ENCODE results near the gene RCOR1. TPM values are rescaled to one million over a fixed set of nuclear protein-coding genes. Genes with fewer than 3 reads are reported as not detected.

Gene RCOR1
- total RNA-seq, 1 experiment from 2014 or later = 102 TPM

DNA sequence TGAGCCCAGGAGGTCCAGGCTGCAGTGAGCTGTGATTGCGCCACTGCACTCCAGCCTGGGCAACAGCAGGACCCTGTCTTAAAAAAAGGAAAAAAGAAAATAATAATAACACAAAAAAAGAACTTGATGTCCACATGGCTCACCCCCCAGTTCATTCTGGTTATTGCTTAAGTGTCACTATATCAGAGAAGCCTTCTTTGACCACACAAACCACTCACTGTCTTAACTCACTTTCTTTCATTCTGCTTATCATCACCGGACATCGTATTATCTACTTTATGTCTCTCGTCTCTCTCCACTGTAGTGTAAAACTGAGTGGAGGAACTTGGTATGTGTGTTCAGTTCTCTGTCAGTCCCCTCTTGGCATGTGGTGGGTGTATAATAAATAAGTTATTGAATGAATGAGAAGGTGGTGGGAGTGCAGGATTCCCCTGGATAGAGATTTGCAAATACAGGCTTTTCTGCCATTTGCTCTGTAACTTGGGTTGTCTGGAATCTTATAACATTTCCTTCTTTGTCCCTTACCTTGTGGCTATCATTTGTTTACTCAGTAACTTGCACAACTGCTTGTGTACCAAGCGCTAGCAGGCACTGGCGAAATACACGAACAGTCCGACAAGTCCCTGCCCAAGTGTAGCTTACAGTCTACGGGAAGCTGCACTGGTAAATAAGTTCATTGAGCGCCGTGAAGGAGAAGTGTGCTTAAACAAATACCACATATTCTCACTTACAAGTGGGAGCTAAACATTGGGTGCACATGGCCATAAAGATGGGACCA is 98.2 kb downstream of the RCOR1 start:
- ChIA-PET CTCF (interaction anchor here (0.6 kb wide), 1 partner anchor 96 kb away, joined by 5 read pairs; no protein-coding TSS in a partner anchor), POLR2A (ENCODE audit: low non-redundant PET) (interaction anchor here (1.0 kb wide), 1 partner anchor 45 kb away, joined by 5 read pairs; no protein-coding TSS in a partner anchor)
- no peak for TF ChIP-seq EZH2 (IDR thresholded peaks at IDR 0.05; ENCODE audit: borderline replicate concordance, low read depth, low read length, poor library complexity, severe bottlenecking)
- TF ChIP-seq, protein P1, sequence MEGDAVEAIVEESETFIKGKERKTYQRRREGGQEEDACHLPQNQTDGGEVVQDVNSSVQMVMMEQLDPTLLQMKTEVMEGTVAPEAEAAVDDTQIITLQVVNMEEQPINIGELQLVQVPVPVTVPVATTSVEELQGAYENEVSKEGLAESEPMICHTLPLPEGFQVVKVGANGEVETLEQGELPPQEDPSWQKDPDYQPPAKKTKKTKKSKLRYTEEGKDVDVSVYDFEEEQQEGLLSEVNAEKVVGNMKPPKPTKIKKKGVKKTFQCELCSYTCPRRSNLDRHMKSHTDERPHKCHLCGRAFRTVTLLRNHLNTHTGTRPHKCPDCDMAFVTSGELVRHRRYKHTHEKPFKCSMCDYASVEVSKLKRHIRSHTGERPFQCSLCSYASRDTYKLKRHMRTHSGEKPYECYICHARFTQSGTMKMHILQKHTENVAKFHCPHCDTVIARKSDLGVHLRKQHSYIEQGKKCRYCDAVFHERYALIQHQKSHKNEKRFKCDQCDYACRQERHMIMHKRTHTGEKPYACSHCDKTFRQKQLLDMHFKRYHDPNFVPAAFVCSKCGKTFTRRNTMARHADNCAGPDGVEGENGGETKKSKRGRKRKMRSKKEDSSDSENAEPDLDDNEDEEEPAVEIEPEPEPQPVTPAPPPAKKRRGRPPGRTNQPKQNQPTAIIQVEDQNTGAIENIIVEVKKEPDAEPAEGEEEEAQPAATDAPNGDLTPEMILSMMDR (conservative IDR thresholded peaks at IDR 0.05; ENCODE audit: low read depth, low read length) = no peak
- Histone ChIP-seq H3K9me3 (ENCODE audit: low read depth, low read length, poor library complexity, severe bottlenecking) (no peaks in the 10 kb centered on the region), H3K27me3 (replicated peaks; ENCODE audit: insufficient read depth, low read depth, low read length, poor library complexity) (no peaks in the 10 kb centered on the region), H3K4me3 (ENCODE audit: low read depth, low read length, poor library complexity, severe bottlenecking) (no peak overlapping the region), H3K27ac (ENCODE audit: low read depth, low read length, poor library complexity, severe bottlenecking) (peak overlapping the region; percentile 82), H3K4me1 (ENCODE audit: insufficient read depth, low read length, poor library complexity, severe bottlenecking) (peaks cover 88% of the 10 kb centered on the region), H3K36me3 (ENCODE audit: insufficient read depth, low read length, poor library complexity, severe bottlenecking) (peaks cover 4% of the 10 kb centered on the region)
- intact Hi-C loops (cut with micrococcal nuclease; ENCODE audit: unreplicated experiment) = loop anchor here (5.0 kb wide), 3 partner anchors 98 to 253 kb away; partner anchors contain the start of gene RCOR1
- no TSS peak for BruUV-seq (replicated peaks)
- no peak for DNase-seq (ENCODE audit: low spot score)

DNA sequence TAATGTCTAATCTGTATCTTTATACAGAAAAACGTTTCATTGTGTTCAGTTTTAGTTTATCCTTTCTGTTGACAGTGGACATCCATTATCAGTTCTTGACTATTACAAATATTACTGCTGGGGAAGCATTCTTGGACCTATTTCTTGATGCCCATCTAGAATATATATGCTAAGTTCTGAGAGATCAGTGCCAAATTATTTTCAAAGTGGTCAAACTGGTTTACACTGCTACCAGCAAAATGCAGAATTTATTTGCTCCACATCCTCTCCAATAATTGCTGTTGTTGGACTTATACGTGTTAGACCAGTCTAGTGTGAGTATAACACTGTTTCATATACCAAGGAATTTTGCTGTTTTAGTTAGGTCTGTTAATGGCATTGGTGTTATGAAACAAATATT is 99.3 kb downstream of the RCOR1 start:
- ChIA-PET POLR2A (ENCODE audit: low non-redundant PET) (no interaction called here), CTCF (no interaction called here)
- H3K36me3 ChIP-seq (ENCODE audit: insufficient read depth, low read length, poor library complexity, severe bottlenecking) = no peaks in the 10 kb centered on the region
- TSS peak; percentile 82 for BruUV-seq (replicated peaks)
- TF ChIP-seq, protein P1 (conservative IDR thresholded peaks at IDR 0.05; ENCODE audit: low read depth, low read length) = no peak
- no peak for TF ChIP-seq EZH2 (IDR thresholded peaks at IDR 0.05; ENCODE audit: borderline replicate concordance, low read depth, low read length, poor library complexity, severe bottlenecking)
- no peak for DNase-seq (ENCODE audit: low spot score)
- H3K27me3 ChIP-seq (replicated peaks; ENCODE audit: insufficient read depth, low read depth, low read length, poor library complexity) = no peaks in the 10 kb centered on the region
- H3K4me3 ChIP-seq (ENCODE audit: low read depth, low read length, poor library complexity, severe bottlenecking) = no peak overlapping the region
- intact Hi-C loops (cut with micrococcal nuclease; ENCODE audit: unreplicated experiment) = loop anchor here (2.0 to 5.0 kb wide), 4 partner anchors 99 to 254 kb away; partner anchors contain the start of gene RCOR1
- H3K4me1 ChIP-seq (ENCODE audit: insufficient read depth, low read length, poor library complexity, severe bottlenecking) = peaks cover 92% of the 10 kb centered on the region
- H3K27ac ChIP-seq (ENCODE audit: low read depth, low read length, poor library complexity, severe bottlenecking) = peak overlapping the region; percentile 82
- H3K9me3 ChIP-seq (ENCODE audit: low read depth, low read length, poor library complexity, severe bottlenecking) = no peaks in the 10 kb centered on the region

DNA sequence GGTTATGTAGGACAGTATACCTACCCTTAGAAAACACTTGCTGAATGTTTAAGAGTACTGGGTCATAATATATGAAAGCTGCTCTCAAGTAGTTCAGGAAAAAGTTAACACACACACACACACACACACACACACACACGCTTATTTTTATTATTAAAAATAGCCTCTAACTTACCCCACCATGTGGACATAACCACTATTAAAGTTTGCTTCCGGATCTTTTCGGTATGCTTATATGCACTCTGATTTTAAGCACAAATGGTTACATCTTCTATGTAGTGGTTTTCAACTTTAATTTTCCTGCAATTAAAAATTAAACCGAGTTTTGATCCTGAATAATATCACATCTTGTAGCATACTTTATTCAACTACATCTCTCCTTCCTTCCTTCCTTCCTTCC is 99.9 kb downstream of the RCOR1 start:
- intact Hi-C loops (cut with micrococcal nuclease; ENCODE audit: unreplicated experiment) = loop anchor here (2.0 to 5.0 kb wide), 4 partner anchors 100 to 255 kb away; partner anchors contain the start of gene RCOR1
- Histone ChIP-seq H3K9me3 (ENCODE audit: low read depth, low read length, poor library complexity, severe bottlenecking) (no peaks in the 10 kb centered on the region), H3K4me1 (ENCODE audit: insufficient read depth, low read length, poor library complexity, severe bottlenecking) (peaks cover 92% of the 10 kb centered on the region), H3K27me3 (replicated peaks; ENCODE audit: insufficient read depth, low read depth, low read length, poor library complexity) (no peaks in the 10 kb centered on the region), H3K4me3 (ENCODE audit: low read depth, low read length, poor library complexity, severe bottlenecking) (no peak overlapping the region), H3K36me3 (ENCODE audit: insufficient read depth, low read length, poor library complexity, severe bottlenecking) (no peaks in the 10 kb centered on the region), H3K27ac (ENCODE audit: low read depth, low read length, poor library complexity, severe bottlenecking) (peak overlapping the region; percentile 82)
- CTCF ChIA-PET = interaction anchor here (0.5 to 0.7 kb wide), 2 partner anchors 118 to 254 kb away, joined by 5 to 6 read pairs; no protein-coding TSS in a partner anchor
- peak; percentile 89 for DNase-seq (ENCODE audit: low spot score)
- no peak for TF ChIP-seq EZH2 (IDR thresholded peaks at IDR 0.05; ENCODE audit: borderline replicate concordance, low read depth, low read length, poor library complexity, severe bottlenecking)
- TF ChIP-seq, protein P1 (conservative IDR thresholded peaks at IDR 0.05; ENCODE audit: low read depth, low read length) = 0 out of 2 replicates have a peak, but pooled peaks have one; percentile 24
- POLR2A ChIA-PET (ENCODE audit: low non-redundant PET) = no interaction called here
- BruUV-seq (replicated peaks) = no TSS peak
